ENCODE measurements around the gene PDSS1.
A peak's percentile ranks its signal among the peaks of the same experiment; 100 is the strongest.

PDSS1 gene

DNA sequence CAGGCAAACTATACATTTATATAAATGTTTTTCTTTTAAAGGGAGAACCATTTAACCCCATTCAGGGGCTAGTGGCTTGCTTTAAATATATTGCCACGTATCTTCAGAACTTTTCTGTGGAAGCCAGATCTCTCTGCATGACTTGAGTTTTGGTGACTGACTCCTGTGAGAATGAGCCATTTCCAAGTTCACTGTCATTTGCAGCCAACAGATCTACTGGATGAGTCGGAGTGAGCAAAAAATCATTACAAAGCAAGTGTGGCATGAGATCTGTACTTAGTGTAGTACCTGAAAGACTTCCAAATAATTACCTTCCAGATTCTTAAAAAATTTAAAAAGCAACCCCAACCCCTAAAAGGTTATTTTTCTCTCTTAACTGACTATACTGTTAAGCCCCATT lies 45.6 kb downstream of the PDSS1 start:
- in situ Hi-C loops (cut with HindIII; ENCODE audit: low sequenced_read_pairs) = no loop called here
- no peak overlapping the region for H3K4me3 ChIP-seq (ENCODE audit: low read depth, low read length)
- no peak for DNase-seq (ENCODE audit: low read depth)
- TF ChIP-seq, protein P1, sequence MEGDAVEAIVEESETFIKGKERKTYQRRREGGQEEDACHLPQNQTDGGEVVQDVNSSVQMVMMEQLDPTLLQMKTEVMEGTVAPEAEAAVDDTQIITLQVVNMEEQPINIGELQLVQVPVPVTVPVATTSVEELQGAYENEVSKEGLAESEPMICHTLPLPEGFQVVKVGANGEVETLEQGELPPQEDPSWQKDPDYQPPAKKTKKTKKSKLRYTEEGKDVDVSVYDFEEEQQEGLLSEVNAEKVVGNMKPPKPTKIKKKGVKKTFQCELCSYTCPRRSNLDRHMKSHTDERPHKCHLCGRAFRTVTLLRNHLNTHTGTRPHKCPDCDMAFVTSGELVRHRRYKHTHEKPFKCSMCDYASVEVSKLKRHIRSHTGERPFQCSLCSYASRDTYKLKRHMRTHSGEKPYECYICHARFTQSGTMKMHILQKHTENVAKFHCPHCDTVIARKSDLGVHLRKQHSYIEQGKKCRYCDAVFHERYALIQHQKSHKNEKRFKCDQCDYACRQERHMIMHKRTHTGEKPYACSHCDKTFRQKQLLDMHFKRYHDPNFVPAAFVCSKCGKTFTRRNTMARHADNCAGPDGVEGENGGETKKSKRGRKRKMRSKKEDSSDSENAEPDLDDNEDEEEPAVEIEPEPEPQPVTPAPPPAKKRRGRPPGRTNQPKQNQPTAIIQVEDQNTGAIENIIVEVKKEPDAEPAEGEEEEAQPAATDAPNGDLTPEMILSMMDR (IDR thresholded peaks at IDR 0.05; ENCODE audit: low read depth, low read length, missing control alignments) = no peak

DNA sequence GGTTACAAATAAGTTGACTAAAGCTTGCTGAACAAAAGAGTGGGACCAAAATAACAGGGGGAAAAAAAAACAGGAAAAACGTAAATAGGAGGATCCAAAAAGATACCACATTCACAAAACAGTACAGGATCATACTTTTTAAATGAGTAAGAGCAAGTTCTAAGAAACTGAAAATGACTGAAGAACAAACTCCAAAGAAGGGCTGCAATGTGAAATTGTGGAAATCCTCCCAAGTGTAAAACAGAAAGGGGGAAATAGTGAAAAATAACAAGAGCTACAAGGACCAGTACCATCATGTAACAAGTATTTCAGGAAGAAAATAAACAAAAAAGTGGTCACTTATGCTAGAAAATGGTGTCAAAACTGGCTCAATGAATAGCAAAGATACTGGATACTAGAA lies 46.3 kb downstream of the PDSS1 start:
- TF ChIP-seq, protein P1 (IDR thresholded peaks at IDR 0.05; ENCODE audit: low read depth, low read length, missing control alignments) = no peak
- in situ Hi-C loops (cut with HindIII; ENCODE audit: low sequenced_read_pairs) = no loop called here
- no peak for DNase-seq (ENCODE audit: low read depth)
- H3K4me3 ChIP-seq (ENCODE audit: low read depth, low read length) = no peak overlapping the region

DNA sequence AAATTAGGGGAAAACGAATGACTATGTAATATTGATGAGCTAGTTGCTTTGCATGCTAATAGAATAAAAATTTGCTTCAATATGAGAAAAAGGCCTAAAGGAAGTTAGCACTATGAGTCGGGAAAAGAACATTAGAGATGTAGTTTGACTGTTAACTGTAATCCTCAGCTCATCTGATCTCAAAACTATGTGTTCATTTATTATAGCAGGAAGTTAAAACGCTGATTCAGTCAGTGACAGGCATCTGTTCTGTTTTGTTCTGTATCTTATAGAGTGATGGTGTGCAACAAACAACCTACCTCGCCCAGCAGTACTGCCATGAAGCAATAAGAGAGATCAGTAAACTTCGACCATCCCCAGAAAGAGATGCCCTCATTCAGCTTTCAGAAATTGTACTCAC lies 48.6 kb downstream of the PDSS1 start:
- in situ Hi-C loops (cut with HindIII; ENCODE audit: low sequenced_read_pairs) = no loop called here
- no peak for DNase-seq (ENCODE audit: low read depth)
- H3K4me3 ChIP-seq (ENCODE audit: low read depth, low read length) = no peak overlapping the region
- TF ChIP-seq, protein P1 (IDR thresholded peaks at IDR 0.05; ENCODE audit: low read depth, low read length, missing control alignments) = no peak

DNA sequence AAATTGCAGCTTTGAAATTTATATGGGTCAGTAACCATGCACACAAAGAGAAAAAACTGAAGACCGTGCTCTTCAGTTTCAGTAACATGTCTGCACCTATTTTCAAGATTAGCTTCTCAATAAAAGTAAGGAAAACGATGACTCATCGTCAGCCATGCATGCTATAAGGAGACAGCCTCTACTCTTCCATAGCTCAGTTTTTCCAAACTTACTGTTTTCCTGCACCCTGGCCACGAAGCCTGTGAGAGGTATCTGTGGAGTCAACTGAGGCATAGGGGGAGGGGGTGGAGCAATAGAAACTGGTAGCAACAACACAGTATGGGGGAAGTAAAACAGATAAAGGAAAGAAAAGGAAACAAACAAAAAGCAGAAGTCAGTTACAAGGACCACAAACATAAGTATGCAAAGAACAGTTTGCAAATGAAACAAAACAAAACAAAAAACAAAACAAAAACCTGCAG lies 58.0 kb downstream of the PDSS1 start:
- in situ Hi-C loops (cut with HindIII; ENCODE audit: low sequenced_read_pairs) = loop anchor here (5.0 kb wide), 1 partner anchor 87 kb away; no protein-coding TSS in a partner anchor
- TF ChIP-seq, protein P1 (IDR thresholded peaks at IDR 0.05; ENCODE audit: low read depth, low read length, missing control alignments) = no peak
- no peak overlapping the region for H3K4me3 ChIP-seq (ENCODE audit: low read depth, low read length)
- DNase-seq (ENCODE audit: low read depth) = peak; percentile 18

DNA sequence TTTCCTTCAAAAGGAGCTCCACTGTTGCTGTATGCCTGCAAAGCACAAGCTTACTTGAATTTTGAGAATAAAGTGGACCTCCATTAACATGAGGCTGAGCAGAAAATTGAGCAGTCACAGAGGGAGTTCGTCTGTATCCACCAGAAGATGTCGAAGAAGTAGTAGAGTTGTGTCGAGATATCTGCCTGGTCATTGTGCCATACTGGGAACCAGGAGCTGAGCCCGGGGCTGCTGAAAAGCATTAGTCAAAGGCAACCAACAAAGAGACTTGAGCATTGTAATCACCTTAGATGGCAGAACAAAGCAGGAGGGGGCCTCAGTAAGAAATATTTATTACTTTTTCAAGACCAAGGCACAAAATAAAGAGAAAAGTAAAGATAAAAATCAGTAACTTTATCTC lies 61.5 kb downstream of the PDSS1 start:
- in situ Hi-C loops (cut with HindIII; ENCODE audit: low sequenced_read_pairs) = loop anchor here (5.0 kb wide), 1 partner anchor 83 kb away; no protein-coding TSS in a partner anchor
- TF ChIP-seq, protein P1 (IDR thresholded peaks at IDR 0.05; ENCODE audit: low read depth, low read length, missing control alignments) = no peak
- DNase-seq (ENCODE audit: low read depth) = no peak
- H3K4me3 ChIP-seq (ENCODE audit: low read depth, low read length) = no peak overlapping the region

DNA sequence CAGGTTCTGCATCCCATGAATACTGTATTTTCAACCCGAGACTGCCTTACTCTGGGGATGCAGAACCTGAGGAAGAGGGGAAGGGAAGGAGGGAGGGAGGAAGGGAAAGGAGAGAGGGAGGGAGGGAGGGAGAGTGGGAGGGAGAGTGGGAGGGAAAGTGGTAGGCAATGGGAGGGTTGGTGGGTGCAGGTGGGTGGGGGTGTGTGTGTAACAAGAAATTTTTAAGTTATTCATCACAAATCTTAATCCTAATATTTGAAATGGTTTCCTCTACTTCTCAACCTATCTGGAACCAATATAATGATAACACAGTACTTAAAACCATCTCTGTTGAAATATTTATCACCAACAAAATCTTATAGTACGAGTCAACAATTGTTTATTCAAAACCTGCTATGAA lies 68.0 kb downstream of the PDSS1 start:
- TF ChIP-seq, protein P1 (IDR thresholded peaks at IDR 0.05; ENCODE audit: low read depth, low read length, missing control alignments) = no peak
- in situ Hi-C loops (cut with HindIII; ENCODE audit: low sequenced_read_pairs) = no loop called here
- H3K4me3 ChIP-seq (ENCODE audit: low read depth, low read length) = no peak overlapping the region
- DNase-seq (ENCODE audit: low read depth) = no peak

All from astrocyte of the cerebellum (primary cell).